ENCODE data around the gene RNF40. TPM values are rescaled to one million over a fixed set of nuclear protein-coding genes. Genes with fewer than 3 reads are reported as not detected.
A peak's percentile ranks its signal among the peaks of the same experiment; 100 is the strongest.

Gene RNF40
- polyA plus RNA-seq, 3 donors from 2014 or later: 19.3 to 87.3 (median 24.6) TPM

DNA sequence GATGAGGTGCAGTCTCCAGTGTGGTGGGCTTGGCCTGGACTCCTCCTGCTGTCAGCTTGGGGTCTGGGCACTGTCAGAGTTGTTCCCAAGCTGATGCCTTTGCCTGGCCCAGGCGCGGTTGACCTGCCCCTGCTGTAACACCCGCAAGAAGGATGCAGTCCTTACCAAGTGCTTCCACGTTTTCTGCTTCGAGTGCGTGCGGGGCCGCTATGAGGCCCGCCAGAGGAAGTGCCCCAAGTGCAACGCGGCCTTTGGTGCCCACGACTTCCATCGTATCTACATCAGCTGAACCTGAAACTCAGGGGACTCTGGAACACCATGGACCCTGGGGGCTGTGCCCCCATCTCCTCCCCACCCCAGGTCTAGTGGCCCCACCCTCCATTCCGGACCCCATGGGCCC, 11.7 kb downstream of the RNF40 start:
- DNase-seq: no peak
- peaks cover 3 to 10% (median 3%) of the 10 kb centered on the region in 3 donors for H3K27me3 Mint-ChIP-seq (ENCODE audit: low read depth in 3 of 3)
- peaks cover 20 to 35% (median 21%) of the 10 kb centered on the region in 3 donors for H3K36me3 Mint-ChIP-seq
- H3K9me3 Mint-ChIP-seq: peaks cover 0 to 1% (median 0%) of the 10 kb centered on the region in 6 donors
- H3K4me1 Mint-ChIP-seq: peaks cover 31 to 34% of the 10 kb centered on the region in 2 donors
- H3K27ac Mint-ChIP-seq: no peak overlapping the region
- no peak overlapping the region for H3K4me3 Mint-ChIP-seq

GRCh38 chr16:30774367-30775130, 12.4 kb downstream of the RNF40 start:
- no peak for DNase-seq

GRCh38 chr16:30775131-30775391, 12.9 kb downstream of the RNF40 start:
- peak overlapping the region in 3 of 6 donors; percentile 35 to 74 (median 60) for H3K27ac Mint-ChIP-seq
- peak overlapping the region; percentile 84 to 91 (median 90) for H3K4me3 Mint-ChIP-seq
- H3K36me3 Mint-ChIP-seq: peaks cover 13 to 27% (median 16%) of the 10 kb centered on the region in 3 donors
- peaks cover 3 to 10% (median 3%) of the 10 kb centered on the region in 3 donors for H3K27me3 Mint-ChIP-seq (ENCODE audit: low read depth in 3 of 3)
- H3K9me3 Mint-ChIP-seq: peaks cover 0 to 1% (median 0%) of the 10 kb centered on the region in 6 donors
- DNase-seq: no peak
- H3K4me1 Mint-ChIP-seq: peaks cover 24 to 31% of the 10 kb centered on the region in 2 donors

More at GRCh38 chr16:30774367-30775130, 12.4 kb downstream of the RNF40 start:
- Mint-ChIP-seq H3K9me3 (peaks cover 0 to 1% (median 0%) of the 10 kb centered on the region in 6 donors), H3K36me3 (peaks cover 16 to 29% (median 16%) of the 10 kb centered on the region in 3 donors), H3K27me3 (ENCODE audit: low read depth in 3 of 3) (peaks cover 3 to 10% (median 3%) of the 10 kb centered on the region in 3 donors), H3K27ac (peak overlapping the region in 2 of 6 donors; percentile 35 to 45), H3K4me1 (peaks cover 26 to 31% of the 10 kb centered on the region in 2 donors), H3K4me3 (peak overlapping the region; percentile 84 to 91 (median 90))

DNA sequence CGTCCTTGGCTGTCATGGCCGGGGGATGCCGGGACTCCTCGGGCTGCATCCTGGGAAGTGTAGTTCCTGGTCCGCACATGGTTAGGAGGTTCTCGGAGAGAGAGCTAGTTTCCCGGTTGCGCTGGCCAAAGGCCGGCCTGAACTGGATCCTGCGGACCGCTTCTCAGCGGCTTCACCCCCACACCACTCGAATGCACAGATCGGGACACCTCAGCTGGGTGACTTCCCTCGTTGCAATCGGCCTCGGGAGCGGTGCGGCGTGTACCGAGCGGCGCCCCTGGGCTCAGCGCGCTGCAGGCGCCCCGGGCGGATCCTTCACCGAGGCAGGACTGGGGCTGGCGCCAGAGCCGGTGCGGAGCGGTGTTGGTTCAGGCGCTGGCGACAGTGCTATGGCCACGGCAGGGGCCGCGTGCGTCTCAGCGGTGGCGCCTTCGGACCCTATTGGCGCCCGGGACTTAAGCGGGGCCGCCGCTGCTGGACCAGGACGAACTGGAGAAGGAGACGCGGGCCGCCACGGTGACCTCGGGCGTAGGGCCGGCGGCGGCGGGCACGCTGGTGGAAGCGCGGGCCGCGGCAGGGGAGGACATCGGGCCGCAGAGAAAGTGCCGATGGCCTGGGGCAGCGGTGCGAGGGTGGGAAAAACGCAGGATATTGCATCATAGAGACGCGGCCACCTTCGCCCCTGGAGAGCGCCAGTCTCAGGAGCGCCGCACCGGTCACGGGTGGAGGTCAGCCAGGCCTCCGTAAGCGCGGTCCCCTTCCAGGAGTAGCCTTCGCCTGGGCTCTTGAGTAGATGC, 13.5 kb downstream of the RNF40 start:
- H3K4me3 Mint-ChIP-seq: peak overlapping the region; percentile 84 to 91 (median 90)
- H3K36me3 Mint-ChIP-seq: peaks cover 13 to 23% (median 16%) of the 10 kb centered on the region in 3 donors
- H3K27ac Mint-ChIP-seq: peak overlapping the region in 4 of 6 donors; percentile 60 to 75 (median 72)
- peaks cover 3 to 10% (median 3%) of the 10 kb centered on the region in 3 donors for H3K27me3 Mint-ChIP-seq (ENCODE audit: low read depth in 3 of 3)
- H3K9me3 Mint-ChIP-seq: peaks cover 0 to 1% (median 0%) of the 10 kb centered on the region in 6 donors
- H3K4me1 Mint-ChIP-seq: peaks cover 24 to 31% of the 10 kb centered on the region in 2 donors
- peak; percentile 36 to 46 (median 38) for DNase-seq

- Mint-ChIP-seq H3K4me1 (peaks cover 23 to 25% of the 10 kb centered on the region in 2 donors), H3K9me3 (peaks cover 0 to 1% (median 0%) of the 10 kb centered on the region in 6 donors), H3K4me3 (peak overlapping the region in 4 of 5 donors; percentile 64 to 86 (median 78)), H3K27ac (no peak overlapping the region), H3K36me3 (peaks cover 5 to 11% (median 8%) of the 10 kb centered on the region in 3 donors), H3K27me3 (ENCODE audit: low read depth in 3 of 3) (peaks cover 3 to 10% (median 3%) of the 10 kb centered on the region in 3 donors)
- no peak for DNase-seq
Measured at GRCh38 chr16:30777591-30778297, 15.6 kb downstream of the RNF40 start.

DNA sequence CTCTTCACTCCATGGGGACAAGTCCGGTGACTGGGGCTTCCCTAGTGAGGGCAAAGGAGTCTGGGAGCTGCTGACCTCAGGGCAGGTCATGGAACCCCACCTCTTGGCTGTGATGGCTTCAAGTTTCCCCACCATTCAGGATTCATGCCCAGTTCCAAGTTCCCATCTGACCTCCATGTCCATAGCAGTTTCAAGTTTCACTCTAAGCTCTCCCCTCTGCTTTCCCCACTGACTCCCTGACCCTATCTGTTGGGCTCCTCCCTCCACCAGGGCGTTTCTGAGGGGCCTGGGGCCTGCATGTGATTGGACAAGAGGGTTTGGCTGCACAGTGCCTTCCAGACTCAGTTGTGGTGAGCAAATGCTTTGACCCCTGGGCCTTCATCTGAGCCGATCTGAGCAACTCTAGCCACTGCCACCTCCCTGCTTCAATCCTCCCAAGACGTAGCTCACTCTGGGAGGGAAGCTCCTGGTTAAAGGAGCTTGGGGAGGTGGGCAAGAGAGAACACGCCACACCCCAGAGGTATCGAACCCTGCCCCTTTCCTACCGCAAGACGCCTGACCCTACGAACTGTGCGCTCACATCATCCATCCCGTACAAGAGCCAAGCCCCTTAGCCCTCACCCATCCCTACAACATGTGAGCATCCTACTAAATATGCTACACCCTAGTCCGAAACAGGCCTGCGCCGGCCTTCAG, 16.6 kb downstream of the RNF40 start:
- no peak for DNase-seq
- Mint-ChIP-seq H3K27ac (peak overlapping the region in 3 of 6 donors; percentile 25 to 66 (median 46)), H3K9me3 (no peaks in the 10 kb centered on the region), H3K27me3 (ENCODE audit: low read depth in 3 of 3) (peaks cover 3 to 10% (median 6%) of the 10 kb centered on the region in 3 donors), H3K4me3 (no peak overlapping the region), H3K36me3 (peaks cover 0 to 3% (median 0%) of the 10 kb centered on the region in 3 donors), H3K4me1 (peaks cover 18 to 21% of the 10 kb centered on the region in 2 donors)

DNA sequence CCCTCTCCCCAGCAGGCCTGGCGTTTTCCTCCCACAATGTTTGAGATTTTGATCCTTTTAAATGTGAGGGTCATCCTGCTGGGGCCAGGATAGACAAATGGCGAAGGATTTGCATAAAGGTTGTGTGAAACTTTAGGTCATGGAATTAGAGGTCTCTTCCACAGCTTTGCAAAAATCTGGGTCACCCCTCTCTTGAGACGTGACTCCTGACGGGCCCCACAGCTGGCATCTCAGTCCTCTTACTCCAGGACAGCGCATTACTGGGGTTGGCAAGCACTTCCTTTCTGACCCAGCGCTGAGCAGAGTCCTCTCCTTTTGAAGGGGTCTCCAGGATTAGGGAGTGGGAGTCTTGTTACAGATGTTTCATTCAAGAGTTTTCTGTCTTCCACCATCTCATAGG, 17.5 kb downstream of the RNF40 start:
- H3K27ac Mint-ChIP-seq: no peak overlapping the region

GRCh38 chr16:30780021-30780420, 17.9 kb downstream of the RNF40 start:
- Mint-ChIP-seq H3K9me3 (no peaks in the 10 kb centered on the region), H3K27ac (no peak overlapping the region), H3K4me1 (peaks cover 11 to 15% of the 10 kb centered on the region in 2 donors), H3K4me3 (no peak overlapping the region), H3K27me3 (ENCODE audit: low read depth in 3 of 3) (peaks cover 3 to 10% (median 6%) of the 10 kb centered on the region in 3 donors), H3K36me3 (peaks cover 0 to 7% (median 0%) of the 10 kb centered on the region in 3 donors)
- DNase-seq: no peak

More for the DNA sequence above, 17.5 kb downstream of the RNF40 start:
- Mint-ChIP-seq H3K4me1 (peaks cover 16 to 19% of the 10 kb centered on the region in 2 donors), H3K9me3 (no peaks in the 10 kb centered on the region), H3K4me3 (no peak overlapping the region), H3K27me3 (ENCODE audit: low read depth in 3 of 3) (peaks cover 3 to 10% (median 6%) of the 10 kb centered on the region in 3 donors), H3K36me3 (peaks cover 0 to 3% (median 0%) of the 10 kb centered on the region in 3 donors)
- no peak for DNase-seq

DNA sequence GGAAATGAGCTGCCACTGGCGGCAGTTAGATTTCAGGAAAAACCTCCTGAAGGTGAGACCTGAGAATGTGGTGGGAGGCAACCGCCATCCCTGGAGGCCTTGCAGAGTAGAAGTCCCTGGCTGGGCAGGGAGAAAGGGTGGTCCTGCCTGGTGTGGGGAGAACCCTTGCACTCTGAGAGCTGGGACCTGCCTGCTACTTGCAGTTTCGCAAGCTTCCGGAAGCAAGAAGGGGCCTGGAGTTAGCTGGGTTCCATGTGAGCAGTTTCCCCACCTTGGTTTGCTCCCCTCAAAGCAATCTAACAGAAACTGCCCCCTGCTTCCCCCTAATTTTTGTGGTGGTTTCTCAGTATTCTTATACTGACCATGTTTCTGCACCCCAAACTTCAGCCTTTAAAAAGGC, 18.4 kb downstream of the RNF40 start:
- H3K9me3 Mint-ChIP-seq: no peaks in the 10 kb centered on the region
- no peak overlapping the region for H3K4me3 Mint-ChIP-seq
- H3K36me3 Mint-ChIP-seq: peaks cover 0 to 8% (median 0%) of the 10 kb centered on the region in 3 donors
- H3K27ac Mint-ChIP-seq: no peak overlapping the region
- no peak for DNase-seq
- peaks cover 3 to 8% (median 6%) of the 10 kb centered on the region in 3 donors for H3K27me3 Mint-ChIP-seq (ENCODE audit: low read depth in 3 of 3)
- peaks cover 11 to 13% of the 10 kb centered on the region in 2 donors for H3K4me1 Mint-ChIP-seq

GRCh38 chr16:30782486-30783279, 20.6 kb downstream of the RNF40 start:
- H3K9me3 Mint-ChIP-seq: no peaks in the 10 kb centered on the region
- no peak for DNase-seq
- peaks cover 10 to 13% of the 10 kb centered on the region in 2 donors for H3K4me1 Mint-ChIP-seq
- peaks cover 3 to 7% (median 5%) of the 10 kb centered on the region in 3 donors for H3K27me3 Mint-ChIP-seq (ENCODE audit: low read depth in 3 of 3)
- no peak overlapping the region for H3K4me3 Mint-ChIP-seq
- no peak overlapping the region for H3K27ac Mint-ChIP-seq
- peaks cover 0 to 8% (median 0%) of the 10 kb centered on the region in 3 donors for H3K36me3 Mint-ChIP-seq

DNA sequence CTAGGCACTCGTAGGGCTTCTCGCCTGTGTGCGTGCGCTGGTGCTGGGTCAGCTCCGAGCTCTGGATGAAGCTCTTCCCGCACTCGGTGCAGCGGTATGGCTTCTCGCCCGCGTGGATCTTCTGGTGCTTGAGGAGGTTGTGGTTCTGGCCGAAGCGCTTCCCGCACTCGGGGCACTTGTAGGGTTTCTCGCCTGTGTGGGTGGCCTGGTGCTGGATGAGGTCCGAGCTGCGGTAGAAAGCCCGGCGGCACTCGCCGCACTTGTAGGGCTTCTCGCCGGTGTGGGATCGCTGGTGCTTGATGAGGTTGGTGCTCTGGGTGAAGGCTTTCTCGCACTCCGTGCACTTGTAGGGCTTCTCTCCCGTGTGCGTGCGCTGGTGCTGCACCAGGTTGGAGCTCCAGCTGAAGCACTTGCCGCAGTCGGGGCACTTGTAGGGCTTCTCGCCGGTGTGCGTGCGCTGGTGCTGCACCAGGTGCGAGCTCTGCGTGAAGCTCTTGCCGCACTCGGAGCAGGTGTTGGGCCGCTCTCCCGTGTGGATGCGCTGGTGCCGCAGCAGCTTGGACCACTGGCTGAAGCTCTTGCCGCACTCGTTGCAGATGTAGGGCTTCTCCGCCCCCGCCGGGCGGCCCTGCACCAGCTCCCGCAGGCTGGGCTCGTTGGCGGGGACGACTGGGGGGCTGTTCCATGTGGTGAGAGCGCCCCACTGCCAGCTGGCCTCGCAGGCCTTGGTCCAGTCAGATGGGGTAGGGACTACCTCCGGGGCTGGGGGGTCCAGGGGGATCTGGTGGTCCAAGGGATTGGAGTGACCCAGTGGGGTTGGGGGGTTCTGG, 21.4 kb downstream of the RNF40 start:
- Mint-ChIP-seq H3K27ac (no peak overlapping the region), H3K27me3 (ENCODE audit: low read depth in 3 of 3) (peaks cover 3 to 12% (median 7%) of the 10 kb centered on the region in 3 donors), H3K4me3 (no peak overlapping the region), H3K4me1 (peaks cover 14 to 17% of the 10 kb centered on the region in 2 donors), H3K36me3 (peaks cover 0 to 8% (median 0%) of the 10 kb centered on the region in 3 donors), H3K9me3 (no peaks in the 10 kb centered on the region)
- DNase-seq: no peak
